ENCODE results near the gene VAV3.

DNA sequence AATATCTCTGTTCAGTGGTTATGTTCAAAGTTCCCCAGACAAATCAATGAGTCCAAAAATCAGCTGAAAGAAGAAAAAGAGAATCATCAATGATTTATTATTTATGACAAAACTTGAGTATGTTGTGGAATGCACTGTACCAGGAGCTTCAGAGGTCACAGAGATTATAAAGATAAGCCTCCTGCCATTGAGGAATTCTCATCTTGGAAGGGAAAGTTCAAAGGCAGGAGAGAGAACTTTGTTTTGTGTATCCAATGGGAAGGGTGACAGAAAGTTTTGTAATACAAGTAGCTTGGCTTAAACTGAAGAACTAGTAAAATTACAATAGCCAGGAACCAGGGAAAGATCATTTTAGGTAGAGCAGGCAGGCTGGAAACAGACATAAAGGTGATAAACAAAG, 367.7 kb downstream of the VAV3 start:
- TF ChIP-seq POLR2A (IDR thresholded peaks at IDR 0.05; ENCODE audit: low read depth), result no peak
- no peak for TF ChIP-seq EP300 (IDR thresholded peaks at IDR 0.05)
- no peak for TF ChIP-seq CTCF (IDR thresholded peaks at IDR 0.05)
